ENCODE data around the gene RPL18. TPM values are rescaled to one million over a fixed set of nuclear protein-coding genes. Genes with fewer than 3 reads are reported as not detected.

RPL18 gene
- total and polyA plus RNA-seq, 9 of the 15 experiments (the other 6 are each of a cell fraction or from before 2014, with no cell fraction given), result 312 to 2,635 (median 1,653) TPM

GRCh38 chr19:48644839-48645619, 26.1 kb upstream of the RPL18 start (continued):
- peak; percentile 97 to 99 for TF ChIP-seq SIX5 (IDR thresholded peaks at IDR 0.05; ENCODE audit: borderline replicate concordance in 1 of 2, insufficient read depth in 1 of 2, low read depth in 1 of 2, low read length in 2 of 2)
- TF ChIP-seq ZMIZ1 (IDR thresholded peaks at IDR 0.05; ENCODE audit: low read depth in 2 of 2, low read length in 2 of 2), result peak; percentile 26 to 64; a peak in 1 of 4 replicates
- TF ChIP-seq CBX8 (IDR thresholded peaks at IDR 0.05; ENCODE audit: borderline replicate concordance, extremely low read depth, low read depth, low read length, poor library complexity, severe bottlenecking), result no peak
- 0 out of 2 replicates have a peak, but pooled peaks have one; percentile 13 for TF ChIP-seq DPF2 (IDR thresholded peaks at IDR 0.05)
- TF ChIP-seq ETS1 (conservative IDR thresholded peaks at IDR 0.05; ENCODE audit: control insufficient read depth, low read depth, low read length), result peak; percentile 99
- TF ChIP-seq YY1 (IDR thresholded peaks at IDR 0.05; ENCODE audit: borderline replicate concordance in 1 of 3, control insufficient read depth in 1 of 3, extremely low read depth in 1 of 3, insufficient read depth in 3 of 3, insufficient read length in 1 of 3, insufficient replicate concordance in 2 of 3, low read depth in 1 of 3, low read length in 2 of 3), result peak in 1 of 3 experiments; percentile 29
- TF ChIP-seq ZBTB9 (CRISPR knock-in tag; IDR thresholded peaks at IDR 0.05), result no peak
- TF ChIP-seq ARID4B (CRISPR knock-in tag; IDR thresholded peaks at IDR 0.05), result peak; percentile 26; the same call in 1 of the 2 replicates
- peak; percentile 16; the same call in 1 of the 2 replicates for TF ChIP-seq CXXC5 (CRISPR knock-in tag; IDR thresholded peaks at IDR 0.05)
- no peak for TF ChIP-seq CBX3 (IDR thresholded peaks at IDR 0.05; ENCODE audit: borderline replicate concordance in 1 of 2, low read length in 2 of 2)
- peak; percentile 48; the same call in 1 of the 2 replicates for TF ChIP-seq ELF4 (CRISPR knock-in tag; IDR thresholded peaks at IDR 0.05)

Measured in K562 (cell line).